Natural killer cell (primary cell): ENCODE results near the gene OR1F1. TPM values are rescaled to one million over a fixed set of nuclear protein-coding genes. Genes with fewer than 3 reads are reported as not detected.
A peak's percentile ranks its signal among the peaks of the same experiment; 100 is the strongest.

Source experiments
- ATAC-seq, 3 donors: fragments of 150-1000 bp in 2 of 3; fragments of 200-7000 bp in 1 of 3; cut with Tn5 transposase; 1 replicate in 1 of 3; 2 replicates in 2 of 3; pipeline ENCODE4 v1.10.0; 2021; ENCODE audit warnings: mild to moderate bottlenecking in 2 of 3, moderate library complexity in 2 of 3
- DNase-seq, 2 donors: peaks; one replicate each; pipeline versions ENCODE4 v3.0.0 to v3.0.0-alpha.2; 2013 to 2021; ENCODE audit warnings: mixed read lengths in 1 of 2
- H3K27ac ChIP-seq: one replicate; pipeline ENCODE4 v1.5.1; 2013; ENCODE audit warnings: mild to moderate bottlenecking, low read length
- H3K27me3 ChIP-seq: one replicate; pipeline ENCODE4 v1.6.1; 2013; ENCODE audit warnings: low read length; ENCODE audit not compliant: control insufficient read depth, insufficient read depth
- H3K36me3 ChIP-seq: one replicate; pipeline ENCODE4 v1.6.1; 2013; ENCODE audit warnings: low read length; ENCODE audit not compliant: control insufficient read depth, insufficient read depth
- H3K4me1 ChIP-seq: one replicate; pipeline ENCODE4 v1.6.1; 2013; ENCODE audit warnings: low read length; ENCODE audit not compliant: control insufficient read depth, insufficient read depth
- H3K4me3 ChIP-seq: one replicate; pipeline ENCODE4 v1.5.1; 2013; ENCODE audit warnings: low read length
- H3K9me3 ChIP-seq: one replicate; pipeline ENCODE4 v1.6.1; 2013; ENCODE audit warnings: low read length; ENCODE audit not compliant: control insufficient read depth, insufficient read depth
- H3K27ac Mint-ChIP-seq, 2 donors: one replicate each; pipeline ENCODE4 v1.8.0; 2022; ENCODE audit warnings: mild to moderate bottlenecking in 2 of 2, mixed read lengths in 2 of 2, moderate library complexity in 1 of 2
- H3K27me3 Mint-ChIP-seq, 2 donors: one replicate each; pipeline ENCODE4 v1.8.0; 2022; ENCODE audit warnings: low read depth in 2 of 2, mixed read lengths in 2 of 2
- H3K36me3 Mint-ChIP-seq: one replicate; pipeline ENCODE4 v1.8.0; 2022; ENCODE audit warnings: mixed read lengths
- H3K4me1 Mint-ChIP-seq, 2 donors: one replicate each; pipeline ENCODE4 v1.8.0; 2022; ENCODE audit warnings: mixed read lengths in 2 of 2
- H3K4me3 Mint-ChIP-seq: one replicate; pipeline ENCODE4 v1.8.0; 2022; ENCODE audit warnings: mild to moderate bottlenecking, moderate library complexity, mixed read lengths
- H3K9me3 Mint-ChIP-seq, 2 donors: one replicate each; pipeline ENCODE4 v1.8.0; 2022; ENCODE audit warnings: mixed read lengths in 2 of 2
- WGBS: methylation state at CpG from one replicate; pipeline ENCODE4 v1.1.7; 2013; ENCODE audit warnings: missing lambda C conversion rate; ENCODE audit not compliant: insufficient coverage; 5-methylcytosine and 5-hydroxymethylcytosine counted together
- intact Hi-C: fragments of 100-400 bp; cut with micrococcal nuclease; formaldehyde crosslinking; loops from one replicate; pipeline ENCODE4 v1.14.2; 2022
- total RNA-seq, 4 donors: library from RNA; stranded (reverse); fragments of 120-200 nt in 1 of 4; gene quantifications; one replicate each; pipeline versions ENCODE4 v1.2.3 to v1.2.4, GENCODE V29; 2013 to 2022
- TF ChIP-seq, protein P1 (sequence below): fragments of 200-600 bp; IDR thresholded peaks from one replicate; pipeline ENCODE4 v1.8.0; 2022; ENCODE audit warnings: antibody characterized with exemption

OR1F1 gene
- total RNA-seq, 3 donors from 2014 or later (not counting 1 experiment from before 2014, with no cell fraction given) = not detected

GRCh38 chr16:3214904-3215600 is 27.0 kb downstream of the OR1F1 start:
- ATAC-seq (peak; percentile 83 to 91 (median 86)), DNase-seq (peak; percentile 19 to 82)
- Mint-ChIP-seq H3K4me3 (peak overlapping the region; percentile 69), H3K27me3 (no peaks in the 10 kb centered on the region), H3K4me1 (peaks cover 40 to 52% of the 10 kb centered on the region in 2 donors), H3K36me3 (no peaks in the 10 kb centered on the region), H3K9me3 (peaks cover 0 to 3% of the 10 kb centered on the region in 2 donors), H3K27ac (peak overlapping the region; percentile 64 to 88)
- Histone ChIP-seq H3K27ac (peak overlapping the region; percentile 87), H3K4me1 (peaks cover 37% of the 10 kb centered on the region), H3K27me3 (no peaks in the 10 kb centered on the region), H3K4me3 (no peak overlapping the region), H3K9me3 (no peaks in the 10 kb centered on the region), H3K36me3 (no peaks in the 10 kb centered on the region)
- TF ChIP-seq, protein P1, sequence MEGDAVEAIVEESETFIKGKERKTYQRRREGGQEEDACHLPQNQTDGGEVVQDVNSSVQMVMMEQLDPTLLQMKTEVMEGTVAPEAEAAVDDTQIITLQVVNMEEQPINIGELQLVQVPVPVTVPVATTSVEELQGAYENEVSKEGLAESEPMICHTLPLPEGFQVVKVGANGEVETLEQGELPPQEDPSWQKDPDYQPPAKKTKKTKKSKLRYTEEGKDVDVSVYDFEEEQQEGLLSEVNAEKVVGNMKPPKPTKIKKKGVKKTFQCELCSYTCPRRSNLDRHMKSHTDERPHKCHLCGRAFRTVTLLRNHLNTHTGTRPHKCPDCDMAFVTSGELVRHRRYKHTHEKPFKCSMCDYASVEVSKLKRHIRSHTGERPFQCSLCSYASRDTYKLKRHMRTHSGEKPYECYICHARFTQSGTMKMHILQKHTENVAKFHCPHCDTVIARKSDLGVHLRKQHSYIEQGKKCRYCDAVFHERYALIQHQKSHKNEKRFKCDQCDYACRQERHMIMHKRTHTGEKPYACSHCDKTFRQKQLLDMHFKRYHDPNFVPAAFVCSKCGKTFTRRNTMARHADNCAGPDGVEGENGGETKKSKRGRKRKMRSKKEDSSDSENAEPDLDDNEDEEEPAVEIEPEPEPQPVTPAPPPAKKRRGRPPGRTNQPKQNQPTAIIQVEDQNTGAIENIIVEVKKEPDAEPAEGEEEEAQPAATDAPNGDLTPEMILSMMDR = no peak
- intact Hi-C loops = no loop called here
- 10% methylated on average over 7 of the region's 7 CpGs for WGBS

GRCh38 chr16:3215601-3216262 is 27.7 kb downstream of the OR1F1 start:
- Mint-ChIP-seq H3K9me3 (peaks cover 0 to 3% of the 10 kb centered on the region in 2 donors), H3K4me3 (peak overlapping the region; percentile 69), H3K27me3 (no peaks in the 10 kb centered on the region), H3K36me3 (no peaks in the 10 kb centered on the region), H3K27ac (peak overlapping the region; percentile 64 to 88), H3K4me1 (peaks cover 40 to 52% of the 10 kb centered on the region in 2 donors)
- peak in 1 of 2 donors; percentile 36 for DNase-seq
- H3K27me3 ChIP-seq = no peaks in the 10 kb centered on the region
- peak overlapping the region; percentile 87 for H3K27ac ChIP-seq
- peaks cover 37% of the 10 kb centered on the region for H3K4me1 ChIP-seq
- intact Hi-C loops = no loop called here
- no peak for ATAC-seq
- TF ChIP-seq, protein P1 = no peak
- H3K36me3 ChIP-seq = no peaks in the 10 kb centered on the region
- peaks cover under 1% of the 10 kb centered on the region for H3K9me3 ChIP-seq
- WGBS = 69% methylated on average over 11 of the region's 11 CpGs
- no peak overlapping the region for H3K4me3 ChIP-seq

- Mint-ChIP-seq H3K4me1 (peaks cover 40 to 52% of the 10 kb centered on the region in 2 donors), H3K36me3 (no peaks in the 10 kb centered on the region), H3K9me3 (peaks cover 0 to 3% of the 10 kb centered on the region in 2 donors), H3K27me3 (no peaks in the 10 kb centered on the region), H3K27ac (peak overlapping the region; percentile 64 to 88), H3K4me3 (peak overlapping the region; percentile 69)
- WGBS = 55% methylated on average over 3 of the region's 3 CpGs
- DNase-seq = peak in 1 of 2 donors; percentile 52
- intact Hi-C loops = no loop called here
- Histone ChIP-seq H3K27ac (peak overlapping the region; percentile 87), H3K36me3 (no peaks in the 10 kb centered on the region), H3K27me3 (no peaks in the 10 kb centered on the region), H3K4me1 (peaks cover 36% of the 10 kb centered on the region), H3K4me3 (no peak overlapping the region), H3K9me3 (peaks cover 5% of the 10 kb centered on the region)
- no peak for ATAC-seq
- TF ChIP-seq, protein P1 = no peak
Measured at GRCh38 chr16:3216263-3216640, 28.2 kb downstream of the OR1F1 start.
